Left renal pelvis (tissue), 4 donors: ENCODE measurements around the gene OTUD3. TPM values are rescaled to one million over a fixed set of nuclear protein-coding genes. Genes with fewer than 3 reads are reported as not detected.
A peak's percentile ranks its signal among the peaks of the same experiment; 100 is the strongest.
"Not testable (repeated sequence)": the region's sequence is repeated elsewhere in the genome, so short reads cannot be mapped to it uniquely, and the experiment has no call there.

Experiments used
- DNase-seq, 4 donors: peaks; one replicate each; pipeline ENCODE4 v3.0.0-alpha.2; 2013; ENCODE audit warnings: low read depth in 4 of 4, low spot score in 3 of 4
- polyA plus RNA-seq, 4 donors: library from polyadenylated mRNA; unstranded; fragments of 120-200 nt; gene quantifications; one replicate each; pipeline ENCODE4 v1.2.1, GENCODE V29; 2013; ENCODE audit not compliant: insufficient read length in 4 of 4

The OTUD3 gene, protein sequence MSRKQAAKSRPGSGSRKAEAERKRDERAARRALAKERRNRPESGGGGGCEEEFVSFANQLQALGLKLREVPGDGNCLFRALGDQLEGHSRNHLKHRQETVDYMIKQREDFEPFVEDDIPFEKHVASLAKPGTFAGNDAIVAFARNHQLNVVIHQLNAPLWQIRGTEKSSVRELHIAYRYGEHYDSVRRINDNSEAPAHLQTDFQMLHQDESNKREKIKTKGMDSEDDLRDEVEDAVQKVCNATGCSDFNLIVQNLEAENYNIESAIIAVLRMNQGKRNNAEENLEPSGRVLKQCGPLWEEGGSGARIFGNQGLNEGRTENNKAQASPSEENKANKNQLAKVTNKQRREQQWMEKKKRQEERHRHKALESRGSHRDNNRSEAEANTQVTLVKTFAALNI
- 10 to 100 TPM; 17.0 to 30.7 (median 21.3) TPM for polyA plus RNA-seq

DNA sequence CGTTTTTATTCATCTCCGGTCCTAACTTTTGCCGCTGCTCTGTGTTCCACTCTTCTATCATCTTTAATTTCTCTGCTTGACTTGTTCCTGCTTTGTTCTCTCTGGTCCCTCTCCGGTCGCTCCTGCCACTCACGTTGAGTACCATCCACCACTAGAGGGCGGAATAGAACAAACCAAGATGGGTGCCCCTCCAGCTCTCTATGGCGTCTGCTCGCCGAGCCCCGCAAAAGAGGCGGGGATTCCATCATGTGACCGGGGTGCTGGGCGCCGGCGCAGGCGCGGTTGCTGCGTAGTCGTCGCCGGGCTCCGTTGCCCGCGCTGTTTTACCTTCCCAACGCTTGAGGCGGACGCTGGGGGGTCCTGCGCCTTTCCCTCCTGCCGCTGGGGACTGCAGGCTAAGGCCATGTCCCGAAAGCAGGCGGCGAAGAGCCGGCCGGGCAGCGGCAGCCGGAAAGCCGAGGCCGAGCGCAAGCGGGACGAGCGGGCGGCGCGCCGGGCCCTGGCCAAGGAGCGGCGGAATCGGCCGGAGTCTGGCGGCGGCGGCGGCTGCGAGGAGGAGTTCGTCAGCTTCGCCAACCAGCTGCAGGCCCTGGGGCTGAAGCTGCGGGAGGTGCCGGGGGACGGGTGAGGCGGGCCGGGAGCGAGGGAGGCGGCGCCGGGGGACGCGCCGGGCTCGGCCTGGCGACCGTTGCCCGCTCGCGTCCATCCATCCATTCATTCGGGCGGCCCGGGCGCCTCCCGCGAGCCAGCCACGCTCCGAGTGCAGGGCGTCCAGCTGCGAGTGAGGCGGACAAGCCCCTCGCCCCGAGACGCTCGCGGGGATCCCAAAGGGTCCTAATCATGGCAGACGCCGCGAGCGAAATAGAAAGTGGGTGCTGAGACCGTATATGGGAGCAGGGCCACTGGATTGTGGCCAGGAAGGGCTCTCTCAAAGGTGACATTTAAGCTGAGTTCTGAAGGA is at the start of gene OTUD3:
TSS of gene OTUD3 (plus strand) at position 285 of the 961 bp plus-strand sequence. CDS start at position 404, 119 bp downstream.
- peak; percentile 95 to 99 (median 98) for DNase-seq

DNA sequence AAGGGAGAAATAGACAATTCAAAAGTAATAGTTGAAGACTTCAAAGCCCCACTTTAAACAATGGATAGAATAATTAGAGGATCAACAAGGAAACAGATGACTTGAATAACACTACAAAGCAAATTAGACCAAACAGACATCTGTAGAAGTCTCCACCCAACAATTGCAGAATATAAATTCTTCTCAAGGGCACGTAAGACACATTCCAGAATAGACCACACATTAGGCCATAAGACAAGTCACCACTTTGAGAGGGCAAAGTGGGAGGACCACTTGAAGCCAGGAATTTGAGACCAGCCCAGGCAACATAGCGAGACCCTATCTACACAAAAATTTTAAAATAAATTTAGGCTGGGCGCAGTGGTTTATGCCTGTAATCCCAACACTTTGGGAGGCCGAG is 46.6 kb upstream of the OTUD3 start:
- no peak for DNase-seq

DNA sequence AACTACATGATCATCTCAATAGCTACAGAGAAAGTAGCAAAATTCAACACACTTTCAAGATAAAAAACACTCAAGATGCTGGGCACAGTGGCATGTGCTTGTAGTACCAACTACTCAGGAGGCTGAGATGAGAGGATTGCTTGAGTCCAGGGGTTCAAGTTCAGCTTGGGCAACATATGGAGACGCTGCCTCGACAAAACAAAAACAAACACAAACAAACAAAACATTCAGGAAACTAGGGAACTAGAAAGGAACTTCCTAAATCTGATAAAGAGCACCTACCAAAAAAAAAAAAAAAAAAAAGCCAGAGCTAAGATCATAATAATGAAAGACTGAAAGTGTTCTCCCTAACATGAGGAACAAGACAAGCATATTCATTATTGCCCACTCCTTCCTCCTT is 44.3 kb upstream of the OTUD3 start:
- DNase-seq: no peak

DNA sequence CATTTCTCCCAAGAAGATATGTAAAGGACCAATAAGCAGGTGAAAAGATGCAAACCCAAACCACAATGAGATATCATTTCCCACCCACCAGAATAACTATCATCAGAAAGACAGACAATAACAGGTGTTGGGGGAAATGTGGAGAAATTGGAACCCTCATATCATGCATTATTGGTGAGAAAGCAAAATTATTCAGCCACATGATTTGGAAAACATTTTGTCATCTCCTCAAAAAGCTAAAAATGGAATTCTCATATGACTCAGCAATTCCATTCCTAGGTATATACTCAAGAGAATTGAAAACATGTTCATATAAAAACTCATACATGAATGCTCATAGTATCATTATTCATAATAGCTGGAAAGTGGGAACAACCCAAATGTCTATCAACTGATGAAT is 42.0 kb upstream of the OTUD3 start:
- no peak for DNase-seq

DNA sequence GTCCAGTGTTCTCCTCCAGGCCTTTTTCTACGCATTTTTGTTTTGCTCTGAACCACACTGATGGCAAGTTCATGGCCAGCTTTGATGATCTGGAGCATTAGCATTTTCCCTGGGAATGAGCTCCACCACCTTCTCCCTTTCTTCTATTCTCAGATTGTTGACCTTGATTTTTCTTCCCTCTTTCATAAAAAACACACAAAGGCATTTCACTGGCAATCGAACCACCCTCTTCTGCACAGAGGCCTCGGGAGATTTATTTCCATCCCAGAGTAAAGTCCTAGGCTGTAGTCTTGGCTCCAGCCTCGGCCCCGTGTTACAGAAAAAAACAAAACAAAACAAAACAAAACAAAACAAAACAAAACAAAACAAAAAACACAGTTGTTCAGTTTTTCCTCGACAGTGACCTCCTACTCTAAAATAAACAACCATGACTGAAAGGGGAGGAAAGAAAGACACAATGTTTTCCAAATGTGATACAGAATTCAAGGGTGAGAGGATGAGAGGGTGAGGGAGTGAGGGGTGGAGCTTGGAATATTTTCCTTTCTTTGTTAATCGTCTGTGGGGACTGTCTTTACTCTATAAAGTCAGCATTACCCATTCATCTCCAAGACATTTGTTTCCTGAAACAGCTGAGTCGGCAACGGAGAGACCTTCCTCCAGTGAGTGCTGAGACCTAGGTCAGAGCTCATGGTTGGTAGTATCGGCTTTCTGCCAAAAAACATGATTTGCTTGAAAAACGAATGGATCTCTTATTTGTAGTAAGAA is 37.3 kb upstream of the OTUD3 start:
- DNase-seq: peak in 3 of 4 donors; percentile 21 to 36 (median 24)

DNA sequence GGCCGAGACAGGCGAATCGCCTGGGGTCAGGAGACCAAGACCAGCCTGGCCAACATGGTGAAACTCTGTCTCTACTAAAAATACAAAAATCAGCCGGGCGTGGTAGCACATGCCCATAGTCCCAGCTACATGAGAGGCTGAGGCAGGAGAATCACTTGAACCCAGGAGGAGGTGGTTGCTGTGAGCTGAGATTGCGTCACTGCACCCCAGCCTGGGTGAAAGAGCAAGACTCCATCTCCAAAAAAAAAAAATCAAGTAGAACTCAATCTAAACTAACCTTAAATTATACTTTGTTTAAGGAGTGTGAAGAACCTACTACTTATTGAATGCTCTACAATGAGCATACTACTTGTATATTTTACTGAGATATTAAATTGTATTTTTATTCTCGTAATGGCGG is 36.6 kb upstream of the OTUD3 start:
- no peak for DNase-seq

DNA sequence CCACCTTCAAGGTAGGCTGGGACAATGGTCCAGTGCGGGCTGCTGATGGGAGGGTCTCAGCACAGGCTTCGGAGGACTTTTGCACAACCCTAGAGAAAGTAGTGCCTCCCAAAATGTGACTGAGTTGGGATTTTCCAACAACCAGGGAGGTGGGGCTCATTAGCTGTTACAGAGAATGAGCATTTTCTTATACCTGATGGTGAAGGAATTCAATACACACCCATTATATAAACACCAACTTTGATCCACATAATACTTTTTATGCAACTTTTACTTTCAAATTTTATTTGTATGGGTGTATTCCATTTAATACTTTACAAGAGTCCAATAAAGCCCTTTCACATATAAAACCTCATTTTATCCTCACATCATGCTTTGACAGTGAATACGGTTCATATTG is 35.9 kb upstream of the OTUD3 start:
- DNase-seq: no peak

DNA sequence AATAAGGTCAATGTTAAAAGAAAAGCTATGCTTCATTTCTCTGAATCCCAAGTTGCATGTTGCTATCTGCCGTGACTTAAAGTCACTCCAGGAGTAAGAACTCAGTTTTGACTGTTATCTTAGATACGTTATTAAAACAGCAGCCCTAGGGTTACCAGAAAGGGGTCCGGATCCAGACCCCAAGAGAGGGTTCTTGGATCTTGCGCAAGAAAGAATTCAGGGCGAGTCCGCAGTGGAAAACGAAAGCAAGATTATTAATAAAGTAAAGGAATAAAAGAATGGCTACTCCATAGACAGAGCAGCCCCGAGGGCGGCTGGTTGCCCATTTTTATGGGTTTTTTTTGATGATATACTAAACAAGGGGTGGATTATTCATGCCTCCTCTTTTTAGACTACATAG is 34.9 kb upstream of the OTUD3 start:
- not testable (repeated sequence) for DNase-seq

DNA sequence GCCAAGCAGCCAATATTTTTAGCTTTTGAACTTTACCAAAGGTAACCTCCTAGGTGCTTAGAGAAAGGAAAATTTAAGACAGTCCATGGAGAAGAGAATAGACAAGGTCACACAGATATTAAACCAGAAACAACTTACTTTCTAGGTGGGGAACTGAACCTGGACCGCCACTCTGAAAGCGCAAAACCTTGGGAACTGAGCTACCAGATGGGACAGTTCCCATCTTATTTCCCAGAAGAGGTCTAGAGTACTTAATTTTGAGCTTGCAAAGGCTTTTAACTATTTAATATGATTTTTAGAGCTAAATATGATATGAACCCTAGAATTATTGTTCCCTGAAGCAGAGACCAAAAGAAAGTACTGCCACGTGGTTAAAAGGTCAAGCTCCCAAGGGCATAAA is 32.9 kb upstream of the OTUD3 start:
- DNase-seq: not testable (repeated sequence)

DNA sequence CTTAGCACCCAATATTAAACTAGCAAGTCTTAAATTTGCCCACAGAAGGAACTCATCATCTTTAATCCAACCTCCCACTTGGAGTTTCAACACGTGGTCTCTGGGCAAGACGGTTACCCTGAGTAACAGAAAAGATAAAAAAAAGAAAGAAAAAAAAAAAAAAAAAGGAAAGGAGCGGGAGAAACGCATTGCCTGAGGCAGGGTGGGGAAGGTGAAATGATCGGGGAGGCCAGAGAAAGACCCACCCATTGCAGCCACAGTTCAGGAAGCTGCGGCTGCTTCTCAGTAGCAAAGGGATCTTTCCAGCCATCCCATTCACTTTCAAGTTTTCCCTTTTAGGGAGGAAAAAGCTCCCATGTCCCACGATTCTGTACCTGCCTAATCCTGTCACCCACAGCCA is 32.0 kb upstream of the OTUD3 start:
- no peak for DNase-seq

DNA sequence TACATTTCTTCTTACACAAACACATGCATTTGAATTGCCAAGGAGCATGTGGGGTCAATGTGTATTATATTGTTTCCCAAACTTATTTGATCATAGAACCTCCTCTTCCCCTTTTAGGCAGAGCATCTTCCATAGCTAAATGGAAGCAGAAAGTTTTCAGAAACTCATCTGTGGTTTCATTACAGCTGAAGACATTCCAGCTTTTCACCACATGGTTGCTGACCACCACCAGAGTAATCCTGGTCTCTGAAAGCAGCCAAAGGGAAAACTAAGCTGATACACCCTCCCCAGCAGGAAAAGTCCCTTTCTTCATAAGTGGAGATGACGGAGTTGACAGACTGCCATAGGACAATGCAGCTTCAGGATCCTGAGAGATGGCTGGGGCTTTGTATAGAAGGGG is 30.2 kb upstream of the OTUD3 start:
- DNase-seq: no peak

DNA sequence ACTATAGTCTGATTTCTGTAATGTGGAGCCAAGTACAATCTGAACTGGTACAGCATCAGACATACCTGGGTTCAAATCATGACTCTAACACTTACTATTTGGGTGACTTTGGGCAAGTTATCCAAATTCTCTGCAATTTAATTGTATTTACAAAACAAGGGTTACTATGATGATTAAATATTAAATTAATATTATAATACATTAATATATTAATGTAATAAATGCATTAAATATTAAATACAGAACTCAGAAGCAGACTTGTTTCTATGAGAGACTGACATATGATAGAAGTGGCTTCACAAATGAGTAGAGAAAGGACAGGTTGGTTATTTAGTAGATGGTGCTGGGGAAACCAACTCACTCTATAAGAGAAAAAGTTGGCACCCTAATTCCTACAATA is 27.3 kb upstream of the OTUD3 start:
- DNase-seq: no peak

DNA sequence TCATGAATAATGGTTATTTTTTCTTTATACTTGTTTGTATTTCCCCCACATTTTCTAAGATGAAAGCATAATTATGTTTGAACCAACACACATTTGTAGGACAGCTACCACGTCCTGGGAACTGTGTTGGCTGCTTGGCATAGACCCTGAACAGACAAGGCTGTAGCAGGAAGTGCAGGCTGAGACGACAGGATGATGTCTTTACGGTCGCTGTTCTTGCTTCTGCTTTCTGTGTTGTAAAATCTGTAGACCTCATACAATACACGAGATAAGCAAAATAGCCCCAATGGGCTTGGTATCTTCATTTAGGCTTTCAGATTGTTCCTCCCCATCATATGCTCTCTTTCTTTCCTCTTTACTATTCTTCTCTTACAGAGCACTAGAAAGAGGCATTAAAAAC is 23.3 kb upstream of the OTUD3 start:
- no peak for DNase-seq

DNA sequence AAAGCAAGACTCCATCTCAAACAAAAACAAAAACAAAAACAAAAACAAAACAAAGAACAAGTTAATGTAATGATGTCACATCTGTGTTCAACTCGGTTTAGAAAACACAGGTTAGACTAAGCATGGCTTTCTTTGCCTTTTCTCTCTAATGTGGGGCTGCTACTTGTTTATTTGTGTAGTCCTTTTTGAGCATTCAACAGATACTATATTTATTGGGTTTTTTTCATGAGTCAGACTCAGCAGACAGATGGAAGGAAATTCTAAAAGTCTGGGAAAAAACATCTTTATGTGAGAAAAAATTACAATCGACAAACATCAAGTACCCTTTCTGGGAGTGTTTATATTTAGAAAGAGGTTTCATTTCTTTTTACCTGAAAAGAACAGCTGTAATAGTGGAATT is 22.3 kb upstream of the OTUD3 start:
- DNase-seq: no peak

DNA sequence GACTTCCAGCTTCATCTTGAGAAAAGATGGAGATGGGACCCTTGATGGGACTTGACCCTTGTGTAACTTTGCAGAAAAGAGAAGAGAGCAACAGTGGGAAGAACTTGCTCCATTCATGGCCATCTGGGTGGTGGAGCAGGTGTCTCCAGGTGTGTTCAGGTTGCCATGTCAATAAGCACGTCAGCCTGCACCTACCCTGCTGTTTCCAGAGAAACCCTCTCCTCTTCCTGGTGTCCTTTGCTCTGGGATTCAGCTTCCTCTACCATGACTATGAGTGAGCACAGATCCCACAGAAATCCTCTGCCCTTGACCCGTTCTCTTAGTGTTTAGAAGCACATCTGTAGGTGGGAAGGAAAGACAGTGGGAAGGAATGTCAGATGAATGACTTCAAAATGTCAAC is 21.8 kb upstream of the OTUD3 start:
- DNase-seq: no peak

DNA sequence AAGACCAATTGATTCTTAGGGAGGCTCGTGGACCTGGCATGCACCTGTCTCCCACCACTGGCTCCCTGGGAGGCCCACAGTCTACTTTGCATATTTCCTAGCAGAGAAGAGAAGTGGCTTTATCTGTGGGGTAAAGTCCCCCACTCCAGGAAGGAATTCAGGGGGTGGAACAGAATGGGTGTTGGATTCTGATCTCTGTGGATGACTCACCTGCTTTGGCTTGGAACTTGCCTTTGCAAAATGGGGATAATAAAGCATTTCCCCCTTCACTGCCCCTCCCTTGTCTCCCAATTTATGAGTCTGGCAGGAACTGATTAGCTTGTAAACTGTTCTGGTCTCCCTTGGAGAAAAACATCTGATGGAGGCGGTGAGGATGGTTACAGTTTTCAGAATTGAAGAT is 21.2 kb upstream of the OTUD3 start:
- DNase-seq: no peak

DNA sequence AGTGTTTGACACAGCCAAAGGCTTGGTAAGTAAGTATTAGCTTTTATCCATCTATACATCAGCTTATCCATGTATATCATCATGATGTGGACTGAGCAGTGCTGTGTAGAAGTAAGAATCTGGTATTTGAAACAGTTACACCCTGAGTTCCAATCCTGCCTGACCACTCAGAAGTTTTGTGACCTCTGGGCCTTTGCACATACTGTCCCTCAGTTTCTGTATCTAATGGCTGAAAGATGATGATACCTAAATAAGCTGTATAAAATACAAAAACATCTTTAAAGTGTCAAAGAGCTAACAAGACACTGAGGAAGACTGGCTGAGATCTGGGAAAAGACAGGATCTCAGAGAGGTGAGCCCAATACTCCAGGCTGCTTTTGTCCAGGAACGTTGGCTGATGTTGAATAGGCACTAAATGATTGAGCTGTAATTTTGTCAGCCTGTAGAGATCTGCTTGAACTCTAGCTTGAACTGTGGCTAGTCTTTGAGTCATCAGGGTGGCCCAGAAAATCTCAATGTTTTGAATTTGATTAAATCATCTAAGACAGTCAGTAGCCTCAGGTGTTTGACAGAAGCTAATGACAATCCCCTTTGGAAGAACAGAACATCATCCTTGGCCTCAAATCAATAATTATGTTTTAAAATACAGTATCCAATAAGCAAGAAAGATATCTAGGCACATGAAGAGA is 20.2 kb upstream of the OTUD3 start:
- no peak for DNase-seq

DNA sequence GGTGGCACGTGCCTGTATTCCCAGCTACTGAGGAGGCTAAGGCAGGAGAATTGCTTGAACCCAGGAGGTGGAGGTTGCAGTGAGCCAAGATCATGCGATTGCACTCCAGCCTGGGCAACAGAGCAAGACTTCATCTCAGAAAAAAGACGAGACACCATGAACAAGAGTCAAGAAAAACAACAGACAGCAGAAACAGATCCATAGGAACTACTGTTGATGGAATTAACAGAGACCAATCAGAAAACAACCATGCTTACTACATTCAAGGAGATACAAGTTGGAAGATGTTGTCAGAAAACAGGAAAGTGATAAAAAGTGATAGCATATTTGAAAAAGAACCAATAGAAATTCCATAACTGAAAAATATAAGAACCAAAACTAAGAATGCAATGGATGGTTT is 19.3 kb upstream of the OTUD3 start:
- no peak for DNase-seq

DNA sequence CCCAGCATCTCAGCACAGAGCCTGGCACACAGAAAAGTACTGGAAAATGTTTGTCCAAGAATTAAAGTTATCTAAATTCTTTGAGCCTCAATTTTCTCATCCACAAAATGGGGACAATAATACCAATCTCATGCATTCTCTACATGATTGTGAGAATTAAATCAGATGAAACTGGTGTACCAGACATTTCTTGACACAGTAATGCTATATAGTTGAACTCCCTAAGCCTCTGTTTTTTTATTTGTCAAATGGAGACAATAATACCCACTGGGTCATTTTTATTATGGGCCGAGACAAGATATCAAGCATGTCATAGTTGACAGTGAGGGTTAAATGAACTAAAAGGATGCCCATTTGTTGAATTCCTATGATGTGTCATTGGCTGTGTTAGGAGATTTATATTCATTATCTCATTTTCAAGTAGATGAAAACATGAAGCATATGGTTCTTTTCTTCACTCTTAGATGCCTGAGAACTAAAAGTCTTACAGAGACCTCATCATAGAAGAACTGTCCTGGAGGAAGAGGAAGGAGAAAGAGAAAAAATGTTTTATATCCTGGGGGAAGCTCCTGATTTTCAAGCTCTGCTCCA is 17.5 kb upstream of the OTUD3 start:
- DNase-seq: no peak

DNA sequence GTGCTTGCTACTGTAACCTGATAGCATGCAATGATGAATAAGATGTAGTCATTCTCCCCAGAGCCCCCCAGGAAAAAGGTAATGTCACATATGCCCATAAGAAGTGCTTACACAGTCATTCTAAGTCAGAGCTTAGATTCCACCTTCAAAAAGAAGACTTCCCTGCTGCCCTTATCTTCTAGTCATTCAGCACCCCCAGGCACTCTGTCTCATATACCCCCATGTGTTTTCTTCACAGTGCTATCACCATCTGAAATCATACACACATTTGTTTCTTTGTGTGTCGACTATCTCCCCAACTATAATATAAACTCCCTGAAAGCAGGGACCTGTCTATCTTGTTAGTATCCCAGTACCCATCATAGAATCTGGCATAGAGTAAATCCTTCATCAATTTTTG is 16.2 kb upstream of the OTUD3 start:
- no peak for DNase-seq
